ENCODE measurements around the gene HADH.
A peak's percentile ranks its signal among the peaks of the same experiment; 100 is the strongest.
"Not testable (repeated sequence)": the region's sequence is repeated elsewhere in the genome, so short reads cannot be mapped to it uniquely, and the experiment has no call there.

The HADH gene

GRCh38 chr4:107989537-107990386 is at the start of gene HADH:
Gene HADH, plus strand, starts transcription at chr4:107989889. Its CDS starts 44 bp downstream, at chr4:107989933.
- TF ChIP-seq ZNF274 (IDR thresholded peaks at IDR 0.05; ENCODE audit: low read depth, low read length) = no peak
- TF ChIP-seq YY1 (IDR thresholded peaks at IDR 0.05; ENCODE audit: insufficient read depth, insufficient read length) = no peak
- TF ChIP-seq SUZ12 (IDR thresholded peaks at IDR 0.05; ENCODE audit: extremely low read depth, insufficient read depth, insufficient read length) = no peak
- H3K27me3 ChIP-seq (ENCODE audit: insufficient read depth, insufficient read length) = peaks cover 8% of the 10 kb centered on the region
- H3K36me3 ChIP-seq (ENCODE audit: insufficient read depth, insufficient read length, low read length) = no peaks in the 10 kb centered on the region
- H3K4me3 ChIP-seq (ENCODE audit: insufficient read length, low read depth) = peak within 1 kb of the TSS; percentile 88
- DNase-seq (ENCODE audit: low read depth, low spot score) = peak; percentile 60
- no peaks in the 10 kb centered on the region for H3K4me1 ChIP-seq (ENCODE audit: insufficient read depth, insufficient read length)
- no peaks in the 10 kb centered on the region for H3K9me3 ChIP-seq (ENCODE audit: insufficient read depth, low read length)
- H3K9ac ChIP-seq (ENCODE audit: insufficient read length, low read depth) = peak within 1 kb of the TSS; percentile 92

- Histone ChIP-seq H3K36me3 (ENCODE audit: insufficient read depth, insufficient read length, low read length) (peaks cover 14% of the 10 kb centered on the region), H3K27me3 (ENCODE audit: insufficient read depth, insufficient read length) (no peaks in the 10 kb centered on the region), H3K9me3 (ENCODE audit: insufficient read depth, low read length) (no peaks in the 10 kb centered on the region), H3K4me1 (ENCODE audit: insufficient read depth, insufficient read length) (no peaks in the 10 kb centered on the region), H3K9ac (ENCODE audit: insufficient read length, low read depth) (no peak overlapping the region), H3K4me3 (ENCODE audit: insufficient read length, low read depth) (no peak overlapping the region)
- no peak for DNase-seq (ENCODE audit: low read depth, low spot score)
- TF ChIP-seq SUZ12 (IDR thresholded peaks at IDR 0.05; ENCODE audit: extremely low read depth, insufficient read depth, insufficient read length) (no peak), YY1 (IDR thresholded peaks at IDR 0.05; ENCODE audit: insufficient read depth, insufficient read length) (no peak), ZNF274 (IDR thresholded peaks at IDR 0.05; ENCODE audit: low read depth, low read length) (no peak)
These were observed 43.9 kb upstream of the HADH start for GRCh38 chr4:107945809-107946208.

GRCh38 chr4:107950746-107951540 is 38.7 kb upstream of the HADH start:
- peaks cover 11% of the 10 kb centered on the region for H3K36me3 ChIP-seq (ENCODE audit: insufficient read depth, insufficient read length, low read length)
- H3K27me3 ChIP-seq (ENCODE audit: insufficient read depth, insufficient read length) = no peaks in the 10 kb centered on the region
- H3K4me1 ChIP-seq (ENCODE audit: insufficient read depth, insufficient read length) = no peaks in the 10 kb centered on the region
- DNase-seq (ENCODE audit: low read depth, low spot score) = no peak
- no peak overlapping the region for H3K4me3 ChIP-seq (ENCODE audit: insufficient read length, low read depth)
- peaks cover 8% of the 10 kb centered on the region for H3K9me3 ChIP-seq (ENCODE audit: insufficient read depth, low read length)
- H3K9ac ChIP-seq (ENCODE audit: insufficient read length, low read depth) = no peak overlapping the region
- TF ChIP-seq SUZ12 (IDR thresholded peaks at IDR 0.05; ENCODE audit: extremely low read depth, insufficient read depth, insufficient read length) = no peak
- no peak for TF ChIP-seq YY1 (IDR thresholded peaks at IDR 0.05; ENCODE audit: insufficient read depth, insufficient read length)
- TF ChIP-seq ZNF274 (IDR thresholded peaks at IDR 0.05; ENCODE audit: low read depth, low read length) = no peak

- H3K9me3 ChIP-seq (ENCODE audit: insufficient read depth, low read length) = peaks cover 14% of the 10 kb centered on the region
- H3K4me1 ChIP-seq (ENCODE audit: insufficient read depth, insufficient read length) = no peaks in the 10 kb centered on the region
- DNase-seq (ENCODE audit: low read depth, low spot score) = no peak
- no peak overlapping the region for H3K4me3 ChIP-seq (ENCODE audit: insufficient read length, low read depth)
- H3K9ac ChIP-seq (ENCODE audit: insufficient read length, low read depth) = no peak overlapping the region
- no peak for TF ChIP-seq SUZ12 (IDR thresholded peaks at IDR 0.05; ENCODE audit: extremely low read depth, insufficient read depth, insufficient read length)
- no peak for TF ChIP-seq YY1 (IDR thresholded peaks at IDR 0.05; ENCODE audit: insufficient read depth, insufficient read length)
- no peak for TF ChIP-seq ZNF274 (IDR thresholded peaks at IDR 0.05; ENCODE audit: low read depth, low read length)
- H3K36me3 ChIP-seq (ENCODE audit: insufficient read depth, insufficient read length, low read length) = peaks cover 11% of the 10 kb centered on the region
- H3K27me3 ChIP-seq (ENCODE audit: insufficient read depth, insufficient read length) = no peaks in the 10 kb centered on the region
These were observed 38.1 kb upstream of the HADH start for GRCh38 chr4:107951551-107951950.

- Histone ChIP-seq H3K4me3 (ENCODE audit: insufficient read length, low read depth) (no peak overlapping the region), H3K9me3 (ENCODE audit: insufficient read depth, low read length) (peaks cover 22% of the 10 kb centered on the region), H3K36me3 (ENCODE audit: insufficient read depth, insufficient read length, low read length) (no peaks in the 10 kb centered on the region), H3K27me3 (ENCODE audit: insufficient read depth, insufficient read length) (no peaks in the 10 kb centered on the region), H3K9ac (ENCODE audit: insufficient read length, low read depth) (no peak overlapping the region), H3K4me1 (ENCODE audit: insufficient read depth, insufficient read length) (no peaks in the 10 kb centered on the region)
- TF ChIP-seq SUZ12 (IDR thresholded peaks at IDR 0.05; ENCODE audit: extremely low read depth, insufficient read depth, insufficient read length) (no peak), YY1 (IDR thresholded peaks at IDR 0.05; ENCODE audit: insufficient read depth, insufficient read length) (no peak), ZNF274 (IDR thresholded peaks at IDR 0.05; ENCODE audit: low read depth, low read length) (no peak)
- DNase-seq (ENCODE audit: low read depth, low spot score) = no peak
These were observed 33.7 kb upstream of the HADH start for GRCh38 chr4:107956011-107956410.

GRCh38 chr4:107966903-107967302 is 22.8 kb upstream of the HADH start:
- Histone ChIP-seq H3K9me3 (ENCODE audit: insufficient read depth, low read length) (no peaks in the 10 kb centered on the region), H3K27me3 (ENCODE audit: insufficient read depth, insufficient read length) (no peaks in the 10 kb centered on the region), H3K9ac (ENCODE audit: insufficient read length, low read depth) (no peak overlapping the region), H3K36me3 (ENCODE audit: insufficient read depth, insufficient read length, low read length) (no peaks in the 10 kb centered on the region), H3K4me1 (ENCODE audit: insufficient read depth, insufficient read length) (no peaks in the 10 kb centered on the region), H3K4me3 (ENCODE audit: insufficient read length, low read depth) (no peak overlapping the region)
- no peak for TF ChIP-seq YY1 (IDR thresholded peaks at IDR 0.05; ENCODE audit: insufficient read depth, insufficient read length)
- no peak for TF ChIP-seq SUZ12 (IDR thresholded peaks at IDR 0.05; ENCODE audit: extremely low read depth, insufficient read depth, insufficient read length)
- no peak for TF ChIP-seq ZNF274 (IDR thresholded peaks at IDR 0.05; ENCODE audit: low read depth, low read length)
- DNase-seq (ENCODE audit: low read depth, low spot score) = no peak

GRCh38 chr4:107967519-107967918 is 22.2 kb upstream of the HADH start:
- H3K4me1 ChIP-seq (ENCODE audit: insufficient read depth, insufficient read length); H3K9ac ChIP-seq (ENCODE audit: insufficient read length, low read depth); H3K36me3 ChIP-seq (ENCODE audit: insufficient read depth, insufficient read length, low read length): not testable (repeated sequence)

GRCh38 chr4:107967921-107968320 is 21.8 kb upstream of the HADH start:
- H3K9ac ChIP-seq (ENCODE audit: insufficient read length, low read depth); H3K4me1 ChIP-seq (ENCODE audit: insufficient read depth, insufficient read length); H3K4me3 ChIP-seq (ENCODE audit: insufficient read length, low read depth); DNase-seq (ENCODE audit: low read depth, low spot score); H3K27me3 ChIP-seq (ENCODE audit: insufficient read depth, insufficient read length); H3K36me3 ChIP-seq (ENCODE audit: insufficient read depth, insufficient read length, low read length); H3K9me3 ChIP-seq (ENCODE audit: insufficient read depth, low read length): not testable (repeated sequence)

More at GRCh38 chr4:107967519-107967918, 22.2 kb upstream of the HADH start:
- not testable (repeated sequence) for DNase-seq (ENCODE audit: low read depth, low spot score); H3K4me3 ChIP-seq (ENCODE audit: insufficient read length, low read depth); H3K27me3 ChIP-seq (ENCODE audit: insufficient read depth, insufficient read length); H3K9me3 ChIP-seq (ENCODE audit: insufficient read depth, low read length)
